ENCODE results near the gene PRSS38. TPM values are rescaled to one million over a fixed set of nuclear protein-coding genes. Genes with fewer than 3 reads are reported as not detected.
A peak's percentile ranks its signal among the peaks of the same experiment; 100 is the strongest.
"Not testable (repeated sequence)": the region's sequence is repeated elsewhere in the genome, so short reads cannot be mapped to it uniquely, and the experiment has no call there.

The PRSS38 gene
- total RNA-seq, 1 donor from 2014 or later: not detected

DNA sequence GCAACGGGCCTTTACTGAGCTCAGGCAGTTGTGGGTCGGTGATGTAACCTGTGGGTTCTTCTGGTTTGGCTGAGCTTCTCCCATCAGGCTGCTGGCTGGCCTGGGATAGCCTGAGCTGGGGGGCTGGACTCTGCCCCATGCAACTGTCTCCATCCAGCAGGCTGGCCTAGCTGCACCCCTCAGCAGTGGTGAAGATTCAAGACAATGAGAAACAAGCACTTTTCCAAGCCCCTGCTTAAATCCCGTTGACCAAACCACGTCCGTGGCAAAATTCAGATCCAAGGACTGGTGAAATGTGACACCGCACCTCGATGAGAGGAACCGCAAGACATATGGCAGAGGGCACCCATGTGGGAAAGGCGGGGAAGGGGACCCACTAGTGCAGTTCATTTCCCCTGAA lies 25.6 kb downstream of the PRSS38 start:
- Mint-ChIP-seq H3K4me1 (ENCODE audit: unreplicated experiment) (no peaks in the 10 kb centered on the region), H3K27me3 (ENCODE audit: unreplicated experiment) (peaks cover 3% of the 10 kb centered on the region), H3K4me3 (ENCODE audit: unreplicated experiment) (no peak overlapping the region), H3K9me3 (ENCODE audit: unreplicated experiment) (no peaks in the 10 kb centered on the region), H3K36me3 (ENCODE audit: low read depth, unreplicated experiment) (no peaks in the 10 kb centered on the region), H3K27ac (ENCODE audit: unreplicated experiment) (no peak overlapping the region)
- DNase-seq (ENCODE audit: low spot score): no peak
- TF ChIP-seq, protein P1, sequence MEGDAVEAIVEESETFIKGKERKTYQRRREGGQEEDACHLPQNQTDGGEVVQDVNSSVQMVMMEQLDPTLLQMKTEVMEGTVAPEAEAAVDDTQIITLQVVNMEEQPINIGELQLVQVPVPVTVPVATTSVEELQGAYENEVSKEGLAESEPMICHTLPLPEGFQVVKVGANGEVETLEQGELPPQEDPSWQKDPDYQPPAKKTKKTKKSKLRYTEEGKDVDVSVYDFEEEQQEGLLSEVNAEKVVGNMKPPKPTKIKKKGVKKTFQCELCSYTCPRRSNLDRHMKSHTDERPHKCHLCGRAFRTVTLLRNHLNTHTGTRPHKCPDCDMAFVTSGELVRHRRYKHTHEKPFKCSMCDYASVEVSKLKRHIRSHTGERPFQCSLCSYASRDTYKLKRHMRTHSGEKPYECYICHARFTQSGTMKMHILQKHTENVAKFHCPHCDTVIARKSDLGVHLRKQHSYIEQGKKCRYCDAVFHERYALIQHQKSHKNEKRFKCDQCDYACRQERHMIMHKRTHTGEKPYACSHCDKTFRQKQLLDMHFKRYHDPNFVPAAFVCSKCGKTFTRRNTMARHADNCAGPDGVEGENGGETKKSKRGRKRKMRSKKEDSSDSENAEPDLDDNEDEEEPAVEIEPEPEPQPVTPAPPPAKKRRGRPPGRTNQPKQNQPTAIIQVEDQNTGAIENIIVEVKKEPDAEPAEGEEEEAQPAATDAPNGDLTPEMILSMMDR (IDR thresholded peaks at IDR 0.05; ENCODE audit: unreplicated experiment): no peak

DNA sequence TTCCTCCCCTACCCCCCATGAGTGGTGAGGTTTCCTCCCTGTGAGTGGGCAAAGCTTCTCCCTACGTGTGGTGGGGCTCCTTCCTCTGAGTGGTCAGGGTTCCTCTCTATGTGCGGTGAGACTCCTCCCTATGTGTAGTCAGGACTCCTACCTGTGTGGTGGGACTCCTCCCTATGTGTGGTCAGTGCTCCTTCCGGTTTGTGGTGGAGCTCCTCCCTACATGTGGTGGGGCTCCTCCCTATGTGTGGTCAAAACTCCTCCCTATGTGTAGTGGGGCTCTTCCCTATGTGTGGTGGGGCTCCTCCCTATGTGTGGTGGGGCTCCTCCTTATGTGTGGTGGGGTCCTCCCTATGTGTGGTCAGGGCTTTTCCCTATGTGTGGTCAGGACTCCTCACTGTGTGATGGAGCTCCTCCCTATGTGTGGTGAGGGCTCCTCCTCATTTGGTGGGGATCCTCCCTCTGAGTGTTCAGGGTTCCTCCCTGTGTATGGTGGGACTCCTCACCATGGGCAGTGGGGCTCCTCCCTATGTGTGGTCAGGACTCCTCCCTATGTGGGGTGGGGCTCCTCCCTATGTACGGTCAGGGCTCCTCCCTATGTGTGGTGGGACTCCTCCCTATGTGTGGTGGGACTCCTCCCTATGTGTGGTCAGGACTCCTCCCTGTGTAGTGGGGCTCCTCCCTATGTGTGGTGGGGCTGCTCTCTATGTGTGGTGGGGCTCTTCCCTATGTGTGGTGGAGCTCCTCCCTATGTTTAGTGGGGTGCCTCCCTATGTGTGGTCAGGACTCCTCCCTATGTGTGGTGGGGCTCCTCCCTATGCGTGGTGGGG lies 29.1 kb downstream of the PRSS38 start:
- peaks cover 3% of the 10 kb centered on the region for H3K27me3 Mint-ChIP-seq (ENCODE audit: unreplicated experiment)
- peak overlapping the region; percentile 30 for H3K27ac Mint-ChIP-seq (ENCODE audit: unreplicated experiment)
- DNase-seq (ENCODE audit: low spot score): no peak
- TF ChIP-seq, protein P1 (IDR thresholded peaks at IDR 0.05; ENCODE audit: unreplicated experiment): no peak
- H3K4me3 Mint-ChIP-seq (ENCODE audit: unreplicated experiment): no peak overlapping the region
- H3K36me3 Mint-ChIP-seq (ENCODE audit: low read depth, unreplicated experiment): no peaks in the 10 kb centered on the region
- no peaks in the 10 kb centered on the region for H3K9me3 Mint-ChIP-seq (ENCODE audit: unreplicated experiment)
- H3K4me1 Mint-ChIP-seq (ENCODE audit: unreplicated experiment): no peaks in the 10 kb centered on the region

DNA sequence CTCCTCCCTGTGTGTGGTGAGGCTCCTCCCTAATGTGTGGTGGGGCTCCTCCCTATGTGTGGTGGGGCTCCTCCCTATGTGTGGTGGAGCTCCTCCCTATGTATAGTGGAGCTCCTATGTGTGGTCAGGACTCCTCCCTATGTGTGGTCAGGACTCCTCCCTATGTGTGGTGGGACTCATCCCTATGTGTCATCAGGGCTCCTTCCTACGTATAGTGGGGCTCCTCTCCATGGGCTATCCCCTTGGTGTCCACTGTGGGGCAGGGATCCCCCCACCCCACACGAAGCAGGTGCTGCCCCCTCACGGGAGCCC lies 29.6 kb downstream of the PRSS38 start:
- TF ChIP-seq, protein P1 (IDR thresholded peaks at IDR 0.05; ENCODE audit: unreplicated experiment): no peak
- no peak for DNase-seq (ENCODE audit: low spot score)
- Mint-ChIP-seq H3K27me3 (ENCODE audit: unreplicated experiment) (peaks cover 3% of the 10 kb centered on the region), H3K27ac (ENCODE audit: unreplicated experiment) (no peak overlapping the region), H3K36me3 (ENCODE audit: low read depth, unreplicated experiment) (no peaks in the 10 kb centered on the region), H3K4me3 (ENCODE audit: unreplicated experiment) (no peak overlapping the region), H3K4me1 (ENCODE audit: unreplicated experiment) (no peaks in the 10 kb centered on the region), H3K9me3 (ENCODE audit: unreplicated experiment) (no peaks in the 10 kb centered on the region)

DNA sequence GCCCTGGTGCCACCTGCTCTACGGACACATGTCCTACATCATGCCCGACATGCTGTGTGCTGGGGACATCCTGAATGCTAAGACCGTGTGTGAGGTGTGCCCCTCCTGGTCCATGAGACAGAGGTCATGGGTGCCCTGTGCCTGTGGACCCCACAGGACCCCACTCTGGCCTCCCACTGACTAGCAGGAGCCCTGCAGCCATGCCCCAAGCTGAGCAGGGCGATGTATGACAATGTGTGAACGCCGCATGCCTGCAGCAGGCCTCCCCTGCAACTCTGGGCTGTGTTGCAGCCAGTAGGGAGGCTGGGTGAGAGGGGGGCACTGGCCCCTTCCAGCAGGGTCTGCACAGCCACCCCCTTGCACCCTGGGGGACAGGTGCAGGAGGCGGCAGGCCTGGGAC lies 30.0 kb downstream of the PRSS38 start:
- Mint-ChIP-seq H3K9me3 (ENCODE audit: unreplicated experiment) (no peaks in the 10 kb centered on the region), H3K27me3 (ENCODE audit: unreplicated experiment) (peaks cover 3% of the 10 kb centered on the region), H3K4me3 (ENCODE audit: unreplicated experiment) (no peak overlapping the region), H3K36me3 (ENCODE audit: low read depth, unreplicated experiment) (no peaks in the 10 kb centered on the region), H3K4me1 (ENCODE audit: unreplicated experiment) (no peaks in the 10 kb centered on the region), H3K27ac (ENCODE audit: unreplicated experiment) (no peak overlapping the region)
- no peak for DNase-seq (ENCODE audit: low spot score)
- TF ChIP-seq, protein P1 (IDR thresholded peaks at IDR 0.05; ENCODE audit: unreplicated experiment): no peak

DNA sequence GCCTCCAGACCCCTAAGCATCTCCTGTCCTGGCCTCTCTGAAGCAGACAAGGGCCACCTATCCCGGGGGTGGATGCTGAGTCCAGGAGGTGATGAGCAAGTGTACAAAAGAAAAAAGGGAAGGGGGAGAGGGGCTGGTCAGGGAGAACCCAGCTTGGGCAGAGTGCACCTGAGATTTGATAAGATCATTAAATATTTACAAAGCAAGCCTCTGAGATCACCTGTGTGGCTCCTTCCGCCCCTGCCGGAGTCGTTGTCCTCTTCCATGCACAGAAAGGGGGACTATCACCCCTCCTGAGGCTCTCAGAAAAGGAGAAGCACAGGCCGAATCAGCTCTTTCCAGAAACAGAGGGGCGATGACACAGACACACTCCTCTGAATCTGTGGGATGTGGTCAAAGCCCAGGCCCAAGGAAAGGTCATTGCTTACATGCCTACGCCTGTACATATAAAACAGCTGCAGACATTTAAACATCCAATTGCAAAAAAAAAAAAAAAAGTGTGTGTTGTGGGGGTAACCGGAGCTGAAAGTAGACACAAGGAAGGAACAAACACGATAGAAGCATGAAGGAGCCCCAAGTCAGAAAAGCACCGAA lies 30.9 kb downstream of the PRSS38 start:
- no peaks in the 10 kb centered on the region for H3K36me3 Mint-ChIP-seq (ENCODE audit: low read depth, unreplicated experiment)
- H3K27ac Mint-ChIP-seq (ENCODE audit: unreplicated experiment): no peak overlapping the region
- TF ChIP-seq, protein P1 (IDR thresholded peaks at IDR 0.05; ENCODE audit: unreplicated experiment): no peak
- no peaks in the 10 kb centered on the region for H3K9me3 Mint-ChIP-seq (ENCODE audit: unreplicated experiment)
- no peak for DNase-seq (ENCODE audit: low spot score)
- H3K4me1 Mint-ChIP-seq (ENCODE audit: unreplicated experiment): no peaks in the 10 kb centered on the region
- peaks cover 5% of the 10 kb centered on the region for H3K27me3 Mint-ChIP-seq (ENCODE audit: unreplicated experiment)
- no peak overlapping the region for H3K4me3 Mint-ChIP-seq (ENCODE audit: unreplicated experiment)

DNA sequence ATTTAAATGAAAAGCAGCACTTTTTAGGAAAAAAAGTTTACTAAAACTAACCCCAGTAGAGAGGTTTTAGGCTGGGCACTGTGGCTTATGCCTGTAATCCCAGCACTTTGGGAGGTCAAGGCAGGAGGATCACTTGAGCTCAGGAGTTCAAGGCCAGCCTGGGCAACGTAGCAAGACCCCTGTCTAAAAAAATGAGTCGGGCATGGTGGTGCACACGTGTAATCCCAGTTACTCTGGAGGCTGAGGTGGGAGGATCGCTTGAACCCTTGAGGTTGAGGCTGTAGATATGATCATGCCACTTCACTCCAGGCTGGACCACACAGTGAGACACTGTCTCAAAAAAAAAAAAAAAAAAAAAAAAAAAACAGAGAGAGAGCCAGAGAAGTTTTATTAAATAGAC lies 31.6 kb downstream of the PRSS38 start:
- not testable (repeated sequence) for H3K4me1 Mint-ChIP-seq (ENCODE audit: unreplicated experiment); DNase-seq (ENCODE audit: low spot score); H3K27me3 Mint-ChIP-seq (ENCODE audit: unreplicated experiment); H3K27ac Mint-ChIP-seq (ENCODE audit: unreplicated experiment); H3K4me3 Mint-ChIP-seq (ENCODE audit: unreplicated experiment); H3K9me3 Mint-ChIP-seq (ENCODE audit: unreplicated experiment); H3K36me3 Mint-ChIP-seq (ENCODE audit: low read depth, unreplicated experiment)

All from endothelial cell (in vitro differentiated cells).